DND-41 (cell line): ENCODE results near the gene OTUD7B.

Experiments used
- ATAC-seq: fragments of 200-7000 bp; cut with Tn5 transposase; 3 replicates; pipeline ENCODE4 v1.9.1; 2021; ENCODE audit warnings: low read depth; ENCODE audit not compliant: insufficient read depth
- DNase-seq: peaks from one replicate; pipeline ENCODE4 v3.0.0-alpha.2; 2020
- H2AFZ ChIP-seq: 2 replicates; pipeline ENCODE4 v1.6.0; 2012; ENCODE audit warnings: low read depth, low read length
- H3K27ac ChIP-seq: 2 replicates; pipeline ENCODE4 v1.5.1; 2012; ENCODE audit warnings: low read length, inconsistent platforms
- H3K27me3 ChIP-seq: fragments of 200-600 bp; sonication (generic); 2 replicates; pipeline ENCODE4 v1.6.0; 2012; ENCODE audit warnings: low read length, mild to moderate bottlenecking, inconsistent platforms; ENCODE audit not compliant: insufficient read depth, poor library complexity
- H3K36me3 ChIP-seq: 2 replicates; pipeline ENCODE4 v1.5.1; 2012; ENCODE audit warnings: low read length, inconsistent platforms; ENCODE audit not compliant: insufficient read depth
- H3K4me1 ChIP-seq: 2 replicates; pipeline ENCODE4 v1.5.1; 2012; ENCODE audit warnings: mild to moderate bottlenecking, low read length; ENCODE audit not compliant: insufficient read depth
- H3K4me2 ChIP-seq: 2 replicates; pipeline ENCODE4 v1.6.0; 2012; ENCODE audit warnings: mild to moderate bottlenecking, moderate library complexity, low read length, inconsistent platforms; ENCODE audit not compliant: insufficient read depth
- H3K4me3 ChIP-seq, 2 experiments: fragments of 200-600 bp in 1 of 2; shearing (Covaris generic) in 1 of 2; 2 replicates each; pipeline ENCODE4 v1.5.1; 2012 to 2016; ENCODE audit warnings: inconsistent platforms in 2 of 2, low read length in 2 of 2, mild to moderate bottlenecking in 2 of 2, low read depth in 1 of 2, moderate library complexity in 1 of 2
- H3K79me2 ChIP-seq: 2 replicates; pipeline ENCODE4 v1.6.0; 2012; ENCODE audit warnings: low read length, inconsistent platforms; ENCODE audit not compliant: insufficient read depth
- H3K9ac ChIP-seq: 2 replicates; pipeline ENCODE4 v1.6.0; 2012; ENCODE audit warnings: low read depth, mild to moderate bottlenecking, inconsistent platforms, low read length, moderate library complexity
- H3K9me3 ChIP-seq: 2 replicates; pipeline ENCODE4 v1.5.1; 2012; ENCODE audit warnings: low read length, moderate library complexity, mild to moderate bottlenecking, inconsistent platforms; ENCODE audit not compliant: insufficient read depth, severe bottlenecking
- H4K20me1 ChIP-seq: 2 replicates; pipeline ENCODE4 v1.6.0; 2012; ENCODE audit warnings: low read length; ENCODE audit not compliant: insufficient read depth
- CTCF ChIP-seq: IDR thresholded peaks from 2 replicates; pipeline ENCODE4 v1.5.1; 2012; ENCODE audit warnings: borderline replicate concordance, low read length, moderate library complexity, mild to moderate bottlenecking; ENCODE audit not compliant: poor library complexity, severe bottlenecking; ENCODE audit errors: extremely low read depth
- EZH2 ChIP-seq: IDR thresholded peaks from 3 replicates; pipeline ENCODE4 v1.6.1; 2012; ENCODE audit warnings: borderline replicate concordance, low read depth, mild to moderate bottlenecking, moderate library complexity, low read length, inconsistent platforms; ENCODE audit not compliant: severe bottlenecking

OTUD7B gene

GRCh38 chr1:150015651-150016131, 5.2 kb upstream of the OTUD7B start:
- Histone ChIP-seq H3K36me3 (no peaks in the 10 kb centered on the region), H3K9ac (no peak overlapping the region), H3K79me2 (no peaks in the 10 kb centered on the region), H3K4me3 (no peak overlapping the region), H3K4me2 (no peak overlapping the region), H3K9me3 (no peaks in the 10 kb centered on the region), H3K27me3 (no peaks in the 10 kb centered on the region), H3K27ac (no peak overlapping the region), H3K4me1 (no peaks in the 10 kb centered on the region), H2AFZ (no peak overlapping the region), H4K20me1 (no peaks in the 10 kb centered on the region)
- TF ChIP-seq EZH2 (no peak), CTCF (no peak)
- no peak for DNase-seq
- ATAC-seq, result no peak

- no peak for DNase-seq
- Histone ChIP-seq H3K4me1 (no peaks in the 10 kb centered on the region), H3K9ac (no peak overlapping the region)
These were observed 2.1 kb upstream of the OTUD7B start for GRCh38 chr1:150012611-150013010.

GRCh38 chr1:150009604-150010392, 728 bp downstream of the OTUD7B start:
- no peak for TF ChIP-seq EZH2
- no peak for TF ChIP-seq CTCF
- Histone ChIP-seq H3K27me3 (no peaks in the 10 kb centered on the region), H3K9me3 (no peaks in the 10 kb centered on the region), H3K4me1 (no peaks in the 10 kb centered on the region), H3K36me3 (no peaks in the 10 kb centered on the region), H3K9ac (no peak overlapping the region), H3K27ac (no peak overlapping the region), H3K4me3 (no peak overlapping the region), H4K20me1 (no peaks in the 10 kb centered on the region), H2AFZ (no peak overlapping the region), H3K79me2 (no peaks in the 10 kb centered on the region), H3K4me2 (no peak overlapping the region)
- DNase-seq (no peak), ATAC-seq (no peak)

More at GRCh38 chr1:150012611-150013010, 2.1 kb upstream of the OTUD7B start:
- no peak for ATAC-seq
- H3K4me2 ChIP-seq, result no peak overlapping the region
- H3K36me3 ChIP-seq, result no peaks in the 10 kb centered on the region
- no peak overlapping the region for H2AFZ ChIP-seq
- no peaks in the 10 kb centered on the region for H3K79me2 ChIP-seq
- no peaks in the 10 kb centered on the region for H3K9me3 ChIP-seq
- no peaks in the 10 kb centered on the region for H3K27me3 ChIP-seq
- no peaks in the 10 kb centered on the region for H4K20me1 ChIP-seq
- TF ChIP-seq CTCF (no peak), EZH2 (no peak)
- H3K4me3 ChIP-seq, result no peak overlapping the region
- H3K27ac ChIP-seq, result no peak overlapping the region
